Measurements from ENCODE around the gene SEZ6. TPM values are rescaled to one million over a fixed set of nuclear protein-coding genes. Genes with fewer than 3 reads are reported as not detected.

SEZ6 gene
- total RNA-seq, 1 experiment from 2014 or later = not detected

- intact Hi-C loops (cut with micrococcal nuclease) = loop anchor here (10.0 kb wide), 1 partner anchor 90 kb away; the partner anchor contains the start of gene ERAL1
- BruUV-seq (replicated peaks) = no TSS peak
- H3K27ac Mint-ChIP-seq (ENCODE audit: low read depth, unreplicated experiment) = no peak overlapping the region
- H3K27me3 Mint-ChIP-seq (ENCODE audit: insufficient read depth, unreplicated experiment) = no peaks in the 10 kb centered on the region
- no peak for TF ChIP-seq CTCF (IDR thresholded peaks at IDR 0.05; ENCODE audit: unreplicated experiment)
- H3K4me3 Mint-ChIP-seq (ENCODE audit: unreplicated experiment) = no peak overlapping the region
- DNase-seq (ENCODE audit: unreplicated experiment) = no peak
- ChIA-PET POLR2A (interaction anchor here (1.2 to 10.3 kb wide), 2 partner anchors 9 to 219 kb away, joined by 3 to 130 read pairs; partner anchors contain the start of gene TLCD1), CTCF (interaction anchor here (0.7 to 1.3 kb wide), 6 partner anchors 9 to 218 kb away, joined by 3 to 5 read pairs (median 4); no protein-coding TSS in a partner anchor)
- peaks cover 6% of the 10 kb centered on the region for H3K4me1 Mint-ChIP-seq (ENCODE audit: insufficient read depth, unreplicated experiment)
- H3K36me3 Mint-ChIP-seq (ENCODE audit: insufficient read depth, unreplicated experiment) = peaks cover 80% of the 10 kb centered on the region
- no peaks in the 10 kb centered on the region for H3K9me3 Mint-ChIP-seq (ENCODE audit: unreplicated experiment)
These were observed 61.5 kb downstream of the SEZ6 start for GRCh38 chr17:28944343-28944742.

- no peaks in the 10 kb centered on the region for H3K27me3 Mint-ChIP-seq (ENCODE audit: insufficient read depth, unreplicated experiment)
- no peak for TF ChIP-seq CTCF (IDR thresholded peaks at IDR 0.05; ENCODE audit: unreplicated experiment)
- H3K36me3 Mint-ChIP-seq (ENCODE audit: insufficient read depth, unreplicated experiment) = peaks cover 67% of the 10 kb centered on the region
- H3K9me3 Mint-ChIP-seq (ENCODE audit: unreplicated experiment) = no peaks in the 10 kb centered on the region
- no peak overlapping the region for H3K27ac Mint-ChIP-seq (ENCODE audit: low read depth, unreplicated experiment)
- POLR2A ChIA-PET = interaction anchor here (0.8 to 1.2 kb wide), 4 partner anchors 9 to 232 kb away, joined by 3 to 4 read pairs (median 4); partner anchors contain the start of genes PHF12 and TLCD1
- BruUV-seq (replicated peaks) = no TSS peak
- no peak overlapping the region for H3K4me3 Mint-ChIP-seq (ENCODE audit: unreplicated experiment)
- CTCF ChIA-PET = no interaction called here
- intact Hi-C loops (cut with micrococcal nuclease) = loop anchor here (10.0 kb wide), 1 partner anchor 88 kb away; the partner anchor contains the start of gene ERAL1
- DNase-seq (ENCODE audit: unreplicated experiment) = no peak
- peaks cover 11% of the 10 kb centered on the region for H3K4me1 Mint-ChIP-seq (ENCODE audit: insufficient read depth, unreplicated experiment)
These were observed 62.9 kb downstream of the SEZ6 start for GRCh38 chr17:28942925-28943324.

- Mint-ChIP-seq H3K4me1 (ENCODE audit: insufficient read depth, unreplicated experiment) (peaks cover 16% of the 10 kb centered on the region), H3K4me3 (ENCODE audit: unreplicated experiment) (no peak overlapping the region), H3K36me3 (ENCODE audit: insufficient read depth, unreplicated experiment) (peaks cover 50% of the 10 kb centered on the region), H3K27me3 (ENCODE audit: insufficient read depth, unreplicated experiment) (no peaks in the 10 kb centered on the region), H3K27ac (ENCODE audit: low read depth, unreplicated experiment) (no peak overlapping the region), H3K9me3 (ENCODE audit: unreplicated experiment) (no peaks in the 10 kb centered on the region)
- TF ChIP-seq CTCF (IDR thresholded peaks at IDR 0.05; ENCODE audit: unreplicated experiment) = no peak
- no TSS peak for BruUV-seq (replicated peaks)
- POLR2A ChIA-PET = interaction anchor here (1.4 kb wide), 1 partner anchor 10 kb away, joined by 9 read pairs; the partner anchor contains the start of gene PHF12
- DNase-seq (ENCODE audit: unreplicated experiment) = no peak
- intact Hi-C loops (cut with micrococcal nuclease) = loop anchor here (10.0 kb wide), 1 partner anchor 86 kb away; the partner anchor contains the start of gene ERAL1
- CTCF ChIA-PET = interaction anchor here (0.6 kb wide), 2 partner anchors 36 to 188 kb away, joined by 3 to 4 read pairs; no protein-coding TSS in a partner anchor
These were observed 64.6 kb downstream of the SEZ6 start for GRCh38 chr17:28941251-28941650.

- POLR2A ChIA-PET = interaction anchor here (0.5 kb wide), 1 partner anchor 9 kb away, joined by 3 read pairs; no protein-coding TSS in a partner anchor
- CTCF ChIA-PET = interaction anchor here (0.6 kb wide), 2 partner anchors 35 to 187 kb away, joined by 3 to 4 read pairs; no protein-coding TSS in a partner anchor
- Mint-ChIP-seq H3K4me1 (ENCODE audit: insufficient read depth, unreplicated experiment) (peaks cover 16% of the 10 kb centered on the region), H3K4me3 (ENCODE audit: unreplicated experiment) (no peak overlapping the region), H3K27me3 (ENCODE audit: insufficient read depth, unreplicated experiment) (no peaks in the 10 kb centered on the region), H3K27ac (ENCODE audit: low read depth, unreplicated experiment) (no peak overlapping the region), H3K36me3 (ENCODE audit: insufficient read depth, unreplicated experiment) (peaks cover 45% of the 10 kb centered on the region), H3K9me3 (ENCODE audit: unreplicated experiment) (no peaks in the 10 kb centered on the region)
- intact Hi-C loops (cut with micrococcal nuclease) = loop anchor here (10.0 kb wide), 1 partner anchor 86 kb away; the partner anchor contains the start of gene ERAL1
- no peak for TF ChIP-seq CTCF (IDR thresholded peaks at IDR 0.05; ENCODE audit: unreplicated experiment)
- no TSS peak for BruUV-seq (replicated peaks)
- no peak for DNase-seq (ENCODE audit: unreplicated experiment)
These were observed 65.2 kb downstream of the SEZ6 start for GRCh38 chr17:28940675-28941074.
